C1 segment of cervical spinal cord (tissue), 14 donors: ENCODE data around the gene LIPH.
"Not testable (repeated sequence)": the region's sequence is repeated elsewhere in the genome, so short reads cannot be mapped to it uniquely, and the experiment has no call there.

ENCODE experiments used
- DNase-seq, 14 donors: peaks; one replicate each; lab custom pipeline; 2025; lab: John Stamatoyannopoulos, UW

LIPH gene

DNA sequence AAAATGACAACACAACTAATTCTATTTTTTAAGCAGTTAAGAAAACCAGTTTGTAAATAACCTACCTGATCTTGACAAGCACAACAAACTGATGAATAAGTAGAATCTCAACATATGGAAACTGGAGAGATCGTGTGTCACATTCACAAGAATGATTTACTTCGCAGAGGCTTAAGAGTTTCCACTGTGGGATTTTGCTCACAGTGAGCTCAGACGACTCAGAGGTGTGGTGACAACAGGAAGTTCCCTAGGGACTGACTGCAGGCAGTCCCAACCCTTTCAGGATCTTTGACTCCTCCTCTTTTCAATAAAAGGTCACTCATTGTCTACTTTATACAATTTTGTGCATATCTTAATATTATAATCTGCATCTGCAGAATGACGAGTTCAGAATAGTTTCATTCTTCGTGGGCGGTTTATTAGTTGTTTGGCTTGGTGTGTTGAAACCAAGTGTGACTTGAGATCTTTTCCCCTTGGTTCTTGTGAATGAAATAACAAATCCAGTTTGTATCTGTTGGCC is at the start of gene LIPH:
LIPH (minus strand) TSS at position 231 of the 520 bp plus-strand sequence; CDS start at position 114, 117 bp downstream.
- no peak for DNase-seq

DNA sequence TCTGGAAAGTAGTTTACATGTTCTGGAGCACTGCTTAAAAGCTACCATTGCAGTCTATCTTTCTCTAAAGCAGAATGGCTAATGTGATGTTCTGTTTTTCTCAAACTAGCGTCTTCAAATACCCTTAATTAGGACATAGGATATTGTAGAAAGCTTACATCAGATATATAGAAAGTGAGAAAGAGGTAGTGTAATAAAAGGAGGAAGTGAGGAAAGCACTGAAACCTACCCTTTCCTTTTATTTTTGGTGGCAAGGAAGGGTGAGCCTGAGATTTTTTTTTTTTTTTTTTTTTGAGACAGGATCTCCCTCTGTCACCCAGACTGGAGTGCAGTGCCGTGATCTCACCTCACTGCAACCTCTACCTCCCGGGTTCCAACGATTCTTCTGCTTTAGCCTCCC is 43.1 kb upstream of the LIPH start:
- no peak for DNase-seq

DNA sequence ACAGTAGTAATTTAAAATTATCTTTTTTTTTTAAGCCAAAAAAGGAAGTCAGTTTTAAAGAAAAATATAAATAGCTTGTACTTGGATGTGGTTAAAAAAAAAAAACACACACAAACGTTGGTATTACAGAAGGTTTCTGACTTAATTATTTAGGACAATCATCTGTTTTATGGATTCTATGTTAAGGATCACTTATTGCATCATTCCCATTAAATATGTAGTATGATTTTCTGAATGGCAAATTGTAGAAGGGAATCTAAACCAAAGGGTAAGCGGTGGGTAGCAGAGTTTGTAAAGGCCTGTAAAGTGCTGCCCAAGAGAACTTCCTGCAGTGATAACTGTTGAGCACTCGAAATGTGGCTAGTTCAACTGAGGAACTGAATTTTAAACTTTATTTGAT is 41.7 kb upstream of the LIPH start:
- DNase-seq = no peak

DNA sequence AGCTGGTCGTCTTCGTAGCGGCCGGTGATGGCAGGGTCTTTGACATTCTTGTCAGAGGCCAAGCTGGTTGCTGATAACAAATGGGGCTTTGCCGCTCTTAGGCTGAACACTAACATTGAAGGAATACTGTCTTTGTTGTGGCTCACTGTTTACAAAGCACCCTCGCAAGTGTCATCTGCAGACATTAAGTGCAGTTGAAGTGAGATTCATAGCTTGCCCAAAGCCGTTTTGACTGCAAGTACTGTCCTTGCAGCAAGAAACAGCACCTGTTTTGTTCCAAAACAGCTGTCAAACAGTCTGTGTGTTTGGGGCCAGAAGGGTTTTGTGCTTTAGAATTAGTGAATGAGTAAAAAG is 34.3 kb upstream of the LIPH start:
- DNase-seq = peak in 2 of 14 donors; percentile 36

DNA sequence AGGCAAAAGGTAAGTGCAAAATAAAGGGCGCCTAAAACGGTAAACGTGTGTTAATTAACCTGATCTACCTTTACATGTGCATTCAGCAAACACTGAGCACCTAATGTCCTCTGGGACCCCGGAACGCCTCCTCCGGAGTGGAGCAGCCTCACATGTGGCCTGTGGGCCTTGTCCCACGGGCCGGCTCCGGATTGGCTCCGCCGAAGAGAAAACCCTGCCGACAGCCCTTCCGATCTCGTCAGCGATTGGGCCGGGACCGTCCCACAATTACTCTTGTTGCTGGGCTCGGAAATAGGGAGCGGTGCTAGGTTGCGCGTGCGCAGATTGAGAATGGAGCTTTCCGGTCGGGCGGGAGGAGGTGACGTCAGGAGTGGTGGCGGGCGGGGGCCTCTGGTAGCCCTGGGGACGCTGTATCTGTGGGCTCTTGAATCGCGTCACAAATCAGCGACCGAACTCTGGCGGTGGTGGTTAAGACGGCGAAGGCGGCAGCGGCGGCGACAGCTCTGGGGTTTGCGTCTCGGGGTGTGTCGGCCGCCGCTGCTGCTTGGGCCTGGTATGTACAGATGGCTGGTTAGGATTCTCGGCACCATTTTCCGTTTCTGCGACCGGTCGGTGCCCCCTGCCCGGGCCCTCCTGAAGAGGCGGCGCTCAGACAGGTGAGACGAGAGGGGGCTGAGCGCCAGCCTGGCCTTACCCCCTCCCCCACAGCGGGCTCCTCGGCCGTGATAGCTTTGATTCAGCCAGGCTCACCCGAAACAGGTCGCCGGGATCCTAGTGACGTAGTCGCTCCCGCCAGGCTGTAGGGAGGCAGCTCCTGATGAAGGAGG is 33.7 kb upstream of the LIPH start, which contains the start of gene SENP2:
SENP2 (plus strand) TSS at position 437 of the 827 bp plus-strand sequence; CDS start at position 556, 119 bp downstream.
- peak; percentile 96 to 99 (median 99) for DNase-seq

DNA sequence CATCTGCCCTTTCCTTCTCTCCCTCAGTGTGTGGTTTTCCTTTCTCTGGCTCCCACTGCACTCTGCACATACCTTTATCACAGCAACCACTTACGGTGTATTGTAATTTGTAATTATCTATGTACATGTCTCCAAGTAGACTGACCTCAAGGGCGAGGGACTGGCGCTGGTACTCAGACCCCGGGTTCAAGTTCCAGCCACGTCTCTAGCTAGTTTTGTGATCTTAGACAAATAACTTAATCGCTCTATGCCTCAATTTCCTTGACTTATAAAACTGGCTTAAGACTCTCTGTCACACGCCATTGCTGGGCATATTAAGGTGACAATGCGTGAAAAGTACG is 33.1 kb upstream of the LIPH start:
- no peak for DNase-seq

DNA sequence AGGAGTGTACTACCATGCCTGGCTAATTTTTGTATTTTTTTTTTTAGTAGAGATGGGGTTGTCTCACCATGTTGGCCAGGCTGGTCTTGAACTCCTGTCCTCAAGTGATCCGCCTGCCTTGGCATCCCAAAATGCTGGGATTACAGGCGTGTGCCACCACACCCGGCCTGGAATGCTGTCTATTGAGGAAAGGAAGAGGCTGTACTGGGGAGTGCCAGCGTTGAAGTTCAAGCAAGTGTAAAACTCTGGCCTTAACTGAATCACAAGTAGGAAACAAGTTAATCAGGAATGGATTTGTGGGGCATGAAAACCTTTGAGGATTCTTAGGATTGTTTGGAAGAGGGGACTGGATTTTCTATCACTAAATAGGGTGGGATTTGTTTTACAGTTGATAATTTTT is 32.3 kb upstream of the LIPH start:
- no peak for DNase-seq

DNA sequence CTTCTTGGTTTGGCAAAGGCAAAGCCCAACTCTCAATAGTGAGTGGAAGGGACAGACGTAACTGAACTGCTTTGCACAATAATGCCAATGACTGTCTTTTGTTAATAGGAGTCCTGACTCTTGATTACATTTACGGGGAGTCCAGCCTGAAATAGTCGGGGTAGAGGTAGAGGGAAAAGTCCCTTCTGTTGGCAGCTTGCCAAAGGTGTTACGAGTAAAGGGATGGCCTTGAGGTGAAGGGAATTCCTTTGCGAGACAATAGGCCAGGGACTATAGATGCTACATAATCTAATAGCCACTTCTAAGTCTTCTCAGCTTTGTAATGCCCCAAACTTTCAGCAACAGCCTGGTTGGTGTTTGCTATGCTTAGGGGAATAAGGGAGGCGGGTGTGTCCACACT is 31.5 kb upstream of the LIPH start:
- no peak for DNase-seq

DNA sequence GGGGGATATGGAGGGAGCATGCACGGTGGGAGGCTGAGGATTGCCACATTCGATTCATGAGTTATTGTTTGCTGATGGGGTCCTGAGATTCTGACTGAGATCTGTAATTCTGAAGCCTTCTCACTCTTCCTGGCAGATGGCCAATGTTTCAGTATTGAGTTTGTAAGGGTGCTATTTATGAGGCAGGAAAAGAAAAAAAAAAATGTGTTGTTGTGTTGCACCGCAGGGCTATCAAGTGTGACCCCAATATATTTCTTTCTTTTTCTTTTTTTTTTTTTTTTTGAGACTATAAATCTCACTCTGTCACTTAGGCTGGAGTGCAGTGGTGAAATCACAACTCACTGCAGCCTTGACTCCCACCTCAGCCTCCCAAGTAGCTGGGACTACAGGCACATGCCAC is 30.5 kb upstream of the LIPH start:
- DNase-seq = no peak

DNA sequence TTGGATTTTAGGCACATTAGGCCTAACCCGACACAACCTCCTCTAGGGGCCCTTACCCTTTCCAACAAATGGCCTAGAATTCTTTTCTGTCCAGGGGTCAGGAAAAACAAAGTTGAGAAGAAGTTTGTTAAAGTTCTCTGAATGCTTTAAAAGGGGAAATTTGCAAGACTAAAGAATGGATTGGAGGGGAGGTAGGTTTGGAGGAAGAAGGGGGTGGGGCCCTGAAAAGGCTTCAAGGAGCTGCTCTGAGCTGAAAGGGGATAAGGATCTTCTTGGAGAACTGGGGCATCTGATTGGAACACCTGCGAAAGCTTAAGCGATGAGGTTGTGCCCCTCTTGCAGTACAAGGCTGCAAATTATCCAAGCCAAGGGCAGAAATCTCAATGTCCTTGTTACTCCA is 29.8 kb upstream of the LIPH start:
- DNase-seq = no peak

DNA sequence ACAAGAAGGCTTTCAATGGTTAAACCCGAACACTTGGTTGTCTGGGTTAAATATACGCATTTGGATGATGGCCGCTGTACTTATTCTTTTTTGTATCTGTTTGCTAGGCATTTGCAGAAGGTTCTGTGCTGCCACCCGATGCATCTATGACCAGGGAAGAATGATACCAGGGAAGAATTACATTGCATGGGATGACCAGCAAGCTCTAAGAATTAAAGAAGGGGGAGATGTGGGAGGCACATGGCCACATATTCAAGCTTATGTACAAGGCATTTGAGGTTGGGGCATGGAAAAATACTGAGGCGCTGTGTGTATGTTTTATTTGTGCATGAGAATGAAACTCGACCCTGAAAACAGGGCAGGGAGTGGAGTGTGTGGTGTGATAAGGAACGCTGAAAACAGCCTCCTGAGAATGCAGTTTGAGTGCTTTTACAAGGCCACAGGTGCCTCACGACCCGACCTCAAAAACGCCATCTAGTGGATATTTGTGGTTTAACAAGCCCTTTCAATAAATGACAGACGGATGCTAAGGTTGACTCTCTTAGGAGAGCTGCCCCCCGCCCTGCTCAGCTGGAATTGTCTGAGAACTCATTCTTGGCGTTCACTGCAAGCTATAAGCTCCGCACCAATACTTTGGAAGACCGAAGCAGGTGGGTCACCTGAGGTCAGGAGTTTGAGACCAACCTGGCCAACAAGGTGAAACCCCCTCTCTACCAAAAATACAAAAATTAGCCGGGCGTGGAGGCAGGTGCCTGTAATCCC is 22.9 kb upstream of the LIPH start:
- DNase-seq = not testable (repeated sequence)

DNA sequence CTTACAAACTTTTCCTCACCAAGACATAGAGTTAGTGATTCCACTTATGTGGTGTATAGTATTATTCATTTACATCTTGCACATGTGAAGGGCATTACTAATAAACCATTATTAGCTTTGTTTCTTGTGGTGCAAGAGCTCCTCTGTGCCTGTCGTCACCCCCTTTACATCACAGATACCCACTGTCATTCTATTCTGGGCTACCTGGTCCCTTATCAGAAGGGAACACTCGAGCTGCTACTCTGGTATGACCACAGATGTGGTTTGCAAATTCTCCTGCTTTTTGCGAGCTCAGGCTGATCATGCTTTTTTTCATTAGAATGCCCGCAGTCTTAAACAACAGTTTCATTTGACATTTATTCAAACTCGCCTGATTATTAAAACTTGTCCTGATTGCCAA is 19.8 kb upstream of the LIPH start:
- no peak for DNase-seq

DNA sequence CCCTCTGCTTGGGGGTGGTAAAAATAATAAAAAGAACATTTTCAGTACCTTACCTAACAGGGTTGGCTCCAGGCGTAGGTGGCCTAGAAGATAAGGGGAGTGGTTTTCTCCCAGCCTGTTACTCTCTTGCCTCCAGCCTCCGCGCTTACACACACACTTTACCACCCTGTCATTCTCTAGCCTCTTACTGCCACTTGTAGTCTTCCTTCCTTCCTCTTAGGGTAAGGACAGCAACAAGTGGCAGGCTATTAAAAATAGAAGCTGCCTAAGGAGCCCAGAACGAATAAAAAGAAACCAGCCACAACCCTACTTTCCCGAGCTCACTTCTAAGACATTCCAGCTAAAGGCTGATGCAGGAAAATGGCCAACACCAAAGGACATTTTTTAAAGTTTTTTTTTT is 9.6 kb upstream of the LIPH start:
- no peak for DNase-seq

DNA sequence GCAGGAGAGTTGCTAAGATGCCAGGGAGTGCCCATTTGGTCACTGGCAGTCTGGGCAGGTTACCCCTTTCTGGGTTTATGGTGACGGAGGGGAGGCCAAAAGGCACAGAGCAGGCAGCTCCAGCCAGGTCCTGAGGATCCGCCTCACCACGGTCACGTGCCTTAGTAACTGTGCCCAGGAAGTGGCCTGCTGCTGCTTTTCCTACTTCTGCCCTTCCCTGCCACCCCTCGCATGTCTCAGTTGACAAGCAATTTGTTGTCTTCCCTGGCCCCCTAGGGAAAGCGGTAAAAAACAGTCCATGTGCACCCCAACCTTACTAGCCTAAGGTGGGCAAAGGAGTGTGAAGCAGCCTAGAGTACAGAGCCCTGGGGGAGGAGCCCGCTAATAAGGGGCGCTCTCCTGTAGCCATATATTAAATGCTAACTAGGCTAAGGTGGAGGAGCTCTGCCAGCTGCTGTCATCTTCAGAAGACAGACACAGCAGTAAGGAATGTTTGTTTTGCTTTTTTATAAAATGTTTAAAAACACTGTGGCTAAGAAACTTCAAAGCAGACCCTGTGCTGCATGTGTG is 9.1 kb upstream of the LIPH start:
- peak in 2 of 14 donors; percentile 9 to 17 for DNase-seq

DNA sequence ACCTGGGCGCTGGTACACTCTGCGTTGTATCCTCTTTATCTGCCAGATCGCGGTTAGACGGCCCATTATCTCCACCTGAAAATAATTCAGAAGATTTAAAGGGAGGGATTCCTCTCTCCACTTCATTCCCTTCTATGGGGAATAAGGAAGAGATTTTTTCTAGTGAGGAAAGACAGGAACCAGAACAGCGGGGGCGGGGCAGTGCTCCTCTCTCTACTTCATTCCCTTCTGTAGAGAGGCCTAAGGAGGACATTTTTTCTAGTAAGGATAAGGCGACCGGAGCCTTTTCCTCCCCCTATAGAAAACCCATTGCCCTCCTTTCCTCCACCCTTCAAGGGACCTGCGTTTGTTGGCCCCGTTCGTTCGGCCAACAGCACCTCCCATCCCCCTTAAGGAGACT is 8.3 kb upstream of the LIPH start:
- no peak for DNase-seq

DNA sequence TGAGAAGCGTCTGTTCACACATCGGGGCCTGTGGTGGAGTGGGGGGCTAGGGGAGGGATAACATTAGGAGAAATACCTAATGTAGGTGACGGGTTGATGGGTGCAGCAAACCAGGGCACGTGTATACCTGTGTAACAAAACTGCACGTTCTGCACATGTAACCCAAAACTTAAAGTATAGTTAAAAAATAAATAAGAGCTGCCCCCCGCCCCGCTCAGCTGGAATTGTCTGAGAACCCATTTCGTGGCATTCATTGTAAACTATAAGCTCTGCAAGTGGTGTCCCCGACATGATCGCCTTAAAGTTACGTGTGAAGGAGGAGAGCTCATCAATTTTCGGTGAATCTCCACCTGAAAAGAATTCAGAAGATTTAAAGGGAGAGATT is 7.3 kb upstream of the LIPH start:
- no peak for DNase-seq

DNA sequence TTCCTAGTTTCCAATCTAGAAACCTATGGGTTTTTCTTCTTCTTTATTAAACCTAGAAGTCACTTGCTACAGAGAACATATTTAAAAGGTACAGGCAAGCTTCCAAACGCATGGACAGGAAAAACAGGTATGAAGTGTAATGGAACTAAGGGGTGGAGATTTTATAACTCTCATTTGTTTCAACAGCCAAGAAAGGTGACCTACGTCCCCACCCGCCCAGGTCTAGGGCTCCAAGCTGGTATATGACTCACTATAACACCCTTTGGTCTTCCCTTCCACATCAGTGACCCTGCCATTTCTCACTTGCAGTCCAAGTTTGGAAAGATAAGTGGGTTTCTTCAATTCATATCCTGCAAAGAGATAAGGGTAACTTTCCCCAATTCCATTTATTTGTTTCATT is 6.0 kb upstream of the LIPH start:
- DNase-seq = no peak

DNA sequence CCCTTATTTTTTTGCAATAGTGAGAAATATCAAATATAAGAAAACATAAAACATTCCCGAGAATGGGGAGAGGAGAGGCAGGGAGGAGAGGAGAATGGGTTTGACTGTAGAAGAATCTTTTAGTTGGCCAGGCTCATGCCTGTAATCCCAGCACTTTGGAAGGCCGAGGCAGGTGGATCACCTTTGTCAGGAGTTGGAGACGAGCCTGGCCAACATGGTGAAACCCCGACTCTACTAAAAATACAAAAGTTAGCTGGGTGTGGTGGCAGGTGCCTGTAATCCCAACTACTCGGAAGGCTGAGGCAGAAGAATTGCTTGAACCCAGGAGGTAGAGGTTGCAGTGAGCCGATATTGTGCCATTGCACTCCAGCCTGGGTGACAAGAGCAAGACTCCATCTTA is 4.3 kb upstream of the LIPH start:
- DNase-seq = not testable (repeated sequence)

DNA sequence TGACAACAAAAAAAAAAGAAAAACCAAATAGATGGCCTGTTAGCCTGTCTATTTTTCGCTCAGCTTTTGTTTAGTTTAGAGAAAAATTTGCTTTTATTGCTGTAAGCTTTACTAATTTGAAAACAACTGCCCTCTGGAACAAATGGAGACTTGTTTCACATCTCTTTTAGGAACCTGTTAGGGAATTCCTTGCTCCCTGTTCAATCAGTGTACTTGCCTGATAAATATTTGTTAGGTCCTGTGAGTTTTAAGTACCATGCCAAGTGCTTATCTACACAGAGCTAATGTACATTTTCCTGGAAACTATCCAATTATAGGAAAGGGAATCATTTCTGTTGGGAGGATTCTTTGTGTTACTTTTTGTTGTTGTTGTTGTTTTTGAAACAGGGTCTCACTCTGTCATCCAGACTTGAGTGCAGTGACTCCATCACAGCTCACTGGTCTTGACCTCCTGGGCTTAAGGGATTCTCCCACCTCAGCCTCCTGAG is 3.5 kb upstream of the LIPH start:
- DNase-seq = no peak

DNA sequence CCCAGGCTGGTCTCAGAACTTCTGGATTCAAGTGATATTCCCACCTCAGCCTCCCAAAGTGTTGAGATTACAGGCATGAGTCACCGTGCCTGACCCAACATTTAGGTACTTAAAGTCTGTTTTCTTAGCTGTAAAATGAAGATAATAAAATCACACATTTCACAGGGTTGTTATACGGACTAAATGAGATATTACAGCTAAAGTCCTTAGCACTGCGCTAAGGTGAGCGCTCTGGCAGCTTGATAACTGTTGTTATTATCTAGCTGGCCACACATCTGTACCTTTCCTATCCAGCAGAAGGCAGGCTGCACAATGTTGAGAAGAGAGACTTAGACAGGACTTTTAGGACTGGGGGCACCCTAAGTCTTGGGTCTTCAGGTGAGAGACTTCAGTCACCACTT is 2.7 kb upstream of the LIPH start:
- DNase-seq = no peak

DNA sequence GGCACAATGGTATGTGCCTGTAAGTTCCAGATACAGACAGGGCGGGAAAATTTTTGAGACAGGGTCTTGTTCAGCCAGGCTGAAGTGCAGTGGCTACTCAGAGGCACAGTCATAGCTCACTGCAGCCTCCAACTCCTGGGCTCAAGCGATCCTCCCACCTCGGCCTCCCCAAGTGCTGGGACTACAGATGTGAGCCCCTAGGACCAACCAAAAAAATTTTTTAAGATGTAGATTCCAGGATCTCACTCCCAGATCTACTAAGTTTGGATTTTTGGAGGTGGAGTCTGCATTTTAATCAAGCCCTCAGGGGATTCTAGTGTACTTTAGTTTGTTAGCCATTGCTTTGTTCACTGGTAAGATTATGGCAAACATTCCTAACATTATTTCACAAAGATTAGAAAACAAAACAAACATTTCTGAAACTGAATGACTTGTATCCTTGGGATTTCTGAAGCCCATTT is 2.7 kb downstream of the LIPH start:
- DNase-seq = no peak

DNA sequence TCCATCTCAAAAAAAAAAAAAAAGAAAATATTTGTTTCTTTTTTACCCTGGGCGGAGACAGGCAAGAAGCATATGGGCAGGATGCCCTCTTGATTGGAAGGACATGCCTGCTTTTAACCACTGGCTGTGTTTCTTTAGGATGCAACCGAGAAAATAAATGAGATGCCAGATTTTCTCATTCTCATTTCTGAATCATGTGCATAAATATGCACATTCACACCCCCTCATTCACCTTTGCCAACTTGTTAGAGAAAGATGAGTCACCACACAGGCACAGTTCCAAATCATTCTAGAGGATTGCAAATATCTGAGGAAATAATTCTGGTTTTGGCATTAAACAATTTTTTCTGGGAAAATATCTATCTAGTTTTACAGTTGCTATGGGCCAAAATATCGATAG is 3.3 kb downstream of the LIPH start:
- DNase-seq = peak in 1 of 14 donors; percentile 8
